Peyer's patch (tissue), 4 donors: ENCODE results near the gene NVL.

Source experiments
- CTCF ChIP-seq, 6 experiments: fragments of 450-650 bp in 4 of 6; fragments of 200-600 bp in 2 of 6; sonication (generic) in 1 of 6; IDR thresholded peaks; one replicate each; pipeline ENCODE4 v1.5.1; 2017 to 2019; ENCODE audit warnings: antibody characterized with exemption in 6 of 6, mild to moderate bottlenecking in 3 of 6, moderate library complexity in 1 of 6
- POLR2A ChIP-seq, 2 donors: fragments of 450-650 bp; IDR thresholded peaks; one replicate each; pipeline ENCODE4 v1.5.1; 2017; ENCODE audit warnings: antibody characterized with exemption in 2 of 2, mild to moderate bottlenecking in 2 of 2, moderate library complexity in 2 of 2

- TF ChIP-seq CTCF (IDR thresholded peaks at IDR 0.05) (no peak), POLR2A (IDR thresholded peaks at IDR 0.05) (no peak)
Observed at GRCh38 chr1:224338150-224338838, 8.3 kb upstream of the NVL start.
